ENCODE data around the gene HELQ. TPM values are rescaled to one million over a fixed set of nuclear protein-coding genes. Genes with fewer than 3 reads are reported as not detected.

HELQ gene
- total RNA-seq, 1 donor from 2014 or later, result 7.4 TPM

DNA sequence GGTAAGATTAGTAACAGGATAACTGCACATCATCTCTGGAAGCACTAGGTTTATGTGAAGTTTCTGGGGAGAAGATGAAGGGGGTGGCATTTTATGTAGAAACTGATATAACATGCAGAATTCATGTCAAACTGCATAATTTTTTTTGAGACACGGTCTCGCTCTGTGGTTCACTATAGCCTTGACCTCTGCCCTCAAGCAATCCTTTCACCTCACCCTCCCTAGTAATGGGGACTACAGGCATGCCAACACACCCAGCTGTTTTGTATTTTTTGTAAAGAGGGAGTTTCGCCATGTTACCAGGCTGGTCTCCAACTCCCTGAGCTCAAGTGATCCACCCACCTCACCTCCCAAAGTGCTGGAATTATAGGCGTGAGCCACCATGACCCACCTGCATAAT, 17.8 kb upstream of the HELQ start:
- FAIRE-seq, result no peak
- no peak overlapping the region for H3K4me3 ChIP-seq (ENCODE audit: low read depth, low read length)
- TF ChIP-seq, protein P1, sequence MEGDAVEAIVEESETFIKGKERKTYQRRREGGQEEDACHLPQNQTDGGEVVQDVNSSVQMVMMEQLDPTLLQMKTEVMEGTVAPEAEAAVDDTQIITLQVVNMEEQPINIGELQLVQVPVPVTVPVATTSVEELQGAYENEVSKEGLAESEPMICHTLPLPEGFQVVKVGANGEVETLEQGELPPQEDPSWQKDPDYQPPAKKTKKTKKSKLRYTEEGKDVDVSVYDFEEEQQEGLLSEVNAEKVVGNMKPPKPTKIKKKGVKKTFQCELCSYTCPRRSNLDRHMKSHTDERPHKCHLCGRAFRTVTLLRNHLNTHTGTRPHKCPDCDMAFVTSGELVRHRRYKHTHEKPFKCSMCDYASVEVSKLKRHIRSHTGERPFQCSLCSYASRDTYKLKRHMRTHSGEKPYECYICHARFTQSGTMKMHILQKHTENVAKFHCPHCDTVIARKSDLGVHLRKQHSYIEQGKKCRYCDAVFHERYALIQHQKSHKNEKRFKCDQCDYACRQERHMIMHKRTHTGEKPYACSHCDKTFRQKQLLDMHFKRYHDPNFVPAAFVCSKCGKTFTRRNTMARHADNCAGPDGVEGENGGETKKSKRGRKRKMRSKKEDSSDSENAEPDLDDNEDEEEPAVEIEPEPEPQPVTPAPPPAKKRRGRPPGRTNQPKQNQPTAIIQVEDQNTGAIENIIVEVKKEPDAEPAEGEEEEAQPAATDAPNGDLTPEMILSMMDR (IDR thresholded peaks at IDR 0.05; ENCODE audit: insufficient read depth, low read length, severe bottlenecking), result no peak
- H3K36me3 ChIP-seq (ENCODE audit: control insufficient read depth, insufficient read depth, low read length), result peaks cover 1% of the 10 kb centered on the region
- no peaks in the 10 kb centered on the region for H3K27me3 ChIP-seq (ENCODE audit: control insufficient read depth, insufficient read depth, low read length)
- DNase-seq (ENCODE audit: low read depth), result no peak

DNA sequence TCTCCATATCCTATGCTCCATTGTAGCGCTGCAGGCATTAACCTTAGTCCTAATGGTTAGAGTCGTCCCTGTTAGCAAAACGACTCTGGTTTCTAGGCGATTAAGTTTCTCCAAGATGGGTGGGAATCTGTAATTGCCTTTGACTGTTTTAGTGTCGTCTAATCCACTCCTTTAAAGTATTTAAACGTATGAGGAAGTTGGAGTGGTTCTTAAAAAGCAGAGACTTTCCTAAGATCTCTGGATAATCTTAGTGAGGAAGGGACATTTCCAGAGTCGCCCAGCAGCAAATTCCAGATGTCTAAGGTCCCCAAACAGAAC, 520 bp upstream of the HELQ start:
- TF ChIP-seq, protein P1 (IDR thresholded peaks at IDR 0.05; ENCODE audit: insufficient read depth, low read length, severe bottlenecking), result no peak
- FAIRE-seq, result no peak
- no peaks in the 10 kb centered on the region for H3K27me3 ChIP-seq (ENCODE audit: control insufficient read depth, insufficient read depth, low read length)
- H3K36me3 ChIP-seq (ENCODE audit: control insufficient read depth, insufficient read depth, low read length), result peaks cover 4% of the 10 kb centered on the region
- peak overlapping the region; percentile 56 for H3K4me3 ChIP-seq (ENCODE audit: low read depth, low read length)
- DNase-seq (ENCODE audit: low read depth), result no peak

DNA sequence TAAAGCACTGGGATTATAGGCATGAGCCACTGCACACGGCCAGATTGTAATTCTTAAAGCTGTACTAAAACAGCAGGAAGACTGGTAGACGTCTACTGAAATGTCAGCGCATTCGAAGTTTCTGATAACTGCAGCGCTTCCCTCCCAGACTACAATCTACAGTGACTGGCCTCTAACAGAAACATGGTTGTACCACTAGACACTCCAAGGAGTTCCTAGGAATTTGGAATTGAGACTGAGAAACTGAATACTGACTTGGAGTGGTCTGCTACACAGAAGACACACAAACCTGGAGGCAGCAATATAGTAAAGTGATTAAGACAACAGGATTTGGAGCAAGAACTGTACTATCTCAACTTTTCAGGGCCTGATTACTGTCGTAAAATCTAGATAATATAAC, 937 bp downstream of the HELQ start:
- H3K4me3 ChIP-seq (ENCODE audit: low read depth, low read length), result peak overlapping the region; percentile 56
- no peak for DNase-seq (ENCODE audit: low read depth)
- TF ChIP-seq, protein P1 (IDR thresholded peaks at IDR 0.05; ENCODE audit: insufficient read depth, low read length, severe bottlenecking), result no peak
- no peak for FAIRE-seq
- H3K27me3 ChIP-seq (ENCODE audit: control insufficient read depth, insufficient read depth, low read length), result no peaks in the 10 kb centered on the region
- H3K36me3 ChIP-seq (ENCODE audit: control insufficient read depth, insufficient read depth, low read length), result peaks cover 4% of the 10 kb centered on the region

GRCh38 chr4:83449009-83449408, 6.6 kb downstream of the HELQ start:
- TF ChIP-seq, protein P1 (IDR thresholded peaks at IDR 0.05; ENCODE audit: insufficient read depth, low read length, severe bottlenecking), result no peak
- no peak overlapping the region for H3K4me3 ChIP-seq (ENCODE audit: low read depth, low read length)
- DNase-seq (ENCODE audit: low read depth) (no peak), FAIRE-seq (no peak)
- no peaks in the 10 kb centered on the region for H3K27me3 ChIP-seq (ENCODE audit: control insufficient read depth, insufficient read depth, low read length)
- H3K36me3 ChIP-seq (ENCODE audit: control insufficient read depth, insufficient read depth, low read length), result peaks cover 5% of the 10 kb centered on the region

- TF ChIP-seq, protein P1 (IDR thresholded peaks at IDR 0.05; ENCODE audit: insufficient read depth, low read length, severe bottlenecking), result no peak
- Histone ChIP-seq H3K4me3 (ENCODE audit: low read depth, low read length) (no peak overlapping the region), H3K27me3 (ENCODE audit: control insufficient read depth, insufficient read depth, low read length) (no peaks in the 10 kb centered on the region), H3K36me3 (ENCODE audit: control insufficient read depth, insufficient read depth, low read length) (peaks cover 1% of the 10 kb centered on the region)
- DNase-seq (ENCODE audit: low read depth), result no peak
- no peak for FAIRE-seq
Measured at GRCh38 chr4:83440899-83441298, 14.7 kb downstream of the HELQ start.

DNA sequence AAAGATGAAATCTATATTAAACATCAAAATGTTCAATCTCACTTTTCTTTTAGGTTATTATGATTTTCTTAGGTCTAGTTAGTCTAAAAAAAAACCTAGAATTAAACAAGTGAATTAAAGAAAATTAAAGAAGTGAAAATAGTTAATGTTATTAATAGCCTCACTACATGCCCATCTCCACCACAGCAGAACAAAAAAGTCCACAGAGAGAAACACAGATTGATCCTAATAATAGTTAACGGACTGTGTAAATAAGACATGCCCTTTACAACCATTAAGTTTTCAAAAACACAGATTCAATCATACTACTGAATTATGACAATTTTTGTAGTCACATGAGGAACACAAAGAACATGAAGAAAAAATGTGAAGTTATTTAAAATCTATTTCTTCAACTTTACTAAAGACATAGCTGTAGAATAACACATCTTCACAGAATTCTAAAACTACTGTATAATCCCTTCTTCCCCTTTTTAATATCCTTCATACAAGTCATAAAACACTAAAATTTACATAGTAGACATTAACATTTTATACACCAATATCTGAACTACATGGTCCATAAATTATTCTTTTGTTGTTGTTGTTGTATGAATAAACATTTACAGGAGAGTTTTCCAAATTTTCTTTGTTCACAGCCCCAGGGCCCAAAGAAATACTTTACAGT, 15.3 kb downstream of the HELQ start:
- Histone ChIP-seq H3K4me3 (ENCODE audit: low read depth, low read length) (no peak overlapping the region), H3K27me3 (ENCODE audit: control insufficient read depth, insufficient read depth, low read length) (no peaks in the 10 kb centered on the region), H3K36me3 (ENCODE audit: control insufficient read depth, insufficient read depth, low read length) (no peaks in the 10 kb centered on the region)
- FAIRE-seq (no peak), DNase-seq (ENCODE audit: low read depth) (no peak)
- TF ChIP-seq, protein P1 (IDR thresholded peaks at IDR 0.05; ENCODE audit: insufficient read depth, low read length, severe bottlenecking), result no peak

Measured in bronchial epithelial cell (primary cell).